ENCODE measurements around the gene ELFN1.

The ELFN1 gene

DNA sequence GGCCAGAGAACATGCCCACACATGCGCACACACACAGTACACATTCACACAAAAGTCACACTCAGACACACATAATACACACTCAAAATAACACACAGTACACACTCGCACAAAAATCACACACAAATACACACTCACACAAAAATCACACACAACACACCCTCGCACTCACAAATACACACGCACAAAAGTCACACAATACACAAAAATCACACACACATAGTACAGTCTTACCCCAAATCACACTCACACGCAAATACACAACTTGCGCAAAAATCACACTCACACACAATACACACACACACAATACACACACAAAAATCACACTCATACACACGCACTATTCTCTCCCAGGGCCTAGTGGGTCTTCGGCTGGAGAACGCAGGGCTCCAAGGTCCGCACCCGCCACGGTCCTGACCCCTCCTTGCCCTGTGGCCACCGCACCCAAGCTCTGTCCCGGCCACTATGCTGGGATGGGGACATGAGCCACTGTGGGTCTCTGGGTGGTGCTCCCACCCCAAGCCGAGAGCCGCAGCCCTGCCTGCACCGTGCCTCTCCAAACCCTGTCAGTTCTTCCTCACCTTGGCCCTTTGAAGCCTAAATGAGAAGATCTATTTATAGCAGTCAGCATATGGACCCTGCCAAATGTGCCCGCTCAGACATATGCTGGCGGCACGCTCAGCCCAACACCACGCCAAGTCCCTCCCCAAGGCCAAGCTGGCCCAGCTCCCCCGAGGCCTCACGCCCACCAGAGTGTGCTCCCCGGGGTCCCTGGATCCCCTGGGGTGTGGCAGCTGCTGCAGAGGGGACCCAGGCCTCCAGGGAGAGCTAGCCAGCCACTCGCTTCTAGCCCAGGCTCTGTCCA, 55.9 kb downstream of the ELFN1 start:
- DNase-seq (ENCODE audit: low spot score) = no peak

- no peak for DNase-seq (ENCODE audit: low spot score)
Measured at GRCh38 chr7:1727079-1727478, 57.0 kb downstream of the ELFN1 start.

- DNase-seq (ENCODE audit: low spot score) = no peak
Measured at GRCh38 chr7:1727812-1728570, 57.9 kb downstream of the ELFN1 start.

- DNase-seq (ENCODE audit: low spot score) = no peak
Measured at GRCh38 chr7:1729183-1729582, 59.1 kb downstream of the ELFN1 start.

GRCh38 chr7:1729773-1730172, 59.7 kb downstream of the ELFN1 start:
- no peak for DNase-seq (ENCODE audit: low spot score)

DNA sequence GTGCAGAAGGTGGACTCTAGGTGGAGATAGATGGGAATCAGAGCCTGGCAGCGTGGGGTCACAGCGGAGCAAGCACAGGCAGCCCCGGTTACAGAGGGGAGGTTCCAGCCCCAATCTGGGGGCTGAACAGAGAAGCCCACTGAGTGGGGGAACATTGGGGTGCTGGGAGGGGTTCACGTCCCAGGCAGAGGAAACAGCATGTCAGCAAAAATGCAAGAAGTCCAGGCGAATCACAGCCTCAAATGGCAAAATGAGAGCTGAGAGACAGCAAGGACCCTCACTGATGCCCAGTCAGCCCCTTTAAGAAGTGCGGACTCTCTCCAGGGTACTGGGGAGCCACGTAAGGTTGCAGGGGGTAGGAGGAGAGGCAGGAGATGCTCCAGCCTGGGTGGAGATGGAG, 62.0 kb downstream of the ELFN1 start:
- DNase-seq (ENCODE audit: low spot score) = no peak

DNA sequence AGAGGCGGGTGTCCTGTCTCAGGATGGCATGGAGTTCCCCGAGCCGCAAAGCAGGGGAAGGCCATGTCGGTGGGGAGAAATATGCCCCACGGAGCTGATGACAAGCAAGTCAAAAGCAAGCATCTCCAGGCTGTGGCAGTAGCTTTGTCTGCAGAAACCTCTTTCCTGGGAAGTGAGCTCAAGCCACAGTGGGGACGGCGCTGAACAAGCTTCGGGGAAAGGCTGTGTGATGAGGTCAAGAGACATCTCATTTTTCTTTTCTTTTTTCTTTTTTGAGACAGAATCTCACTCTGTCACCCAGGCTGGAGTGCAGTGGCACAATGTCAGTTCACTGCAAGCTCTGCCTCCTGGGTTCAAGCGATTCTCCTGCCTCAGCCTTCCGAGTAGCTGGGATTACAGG, 62.6 kb downstream of the ELFN1 start:
- DNase-seq (ENCODE audit: low spot score) = no peak

GRCh38 chr7:1733206-1733907, 63.3 kb downstream of the ELFN1 start:
- DNase-seq (ENCODE audit: low spot score) = peak; percentile 43

- DNase-seq (ENCODE audit: low spot score) = no peak
Measured at GRCh38 chr7:1733908-1734730, 64.0 kb downstream of the ELFN1 start.

- no peak for DNase-seq (ENCODE audit: low spot score)
Measured at GRCh38 chr7:1735262-1735661, 65.2 kb downstream of the ELFN1 start.

DNA sequence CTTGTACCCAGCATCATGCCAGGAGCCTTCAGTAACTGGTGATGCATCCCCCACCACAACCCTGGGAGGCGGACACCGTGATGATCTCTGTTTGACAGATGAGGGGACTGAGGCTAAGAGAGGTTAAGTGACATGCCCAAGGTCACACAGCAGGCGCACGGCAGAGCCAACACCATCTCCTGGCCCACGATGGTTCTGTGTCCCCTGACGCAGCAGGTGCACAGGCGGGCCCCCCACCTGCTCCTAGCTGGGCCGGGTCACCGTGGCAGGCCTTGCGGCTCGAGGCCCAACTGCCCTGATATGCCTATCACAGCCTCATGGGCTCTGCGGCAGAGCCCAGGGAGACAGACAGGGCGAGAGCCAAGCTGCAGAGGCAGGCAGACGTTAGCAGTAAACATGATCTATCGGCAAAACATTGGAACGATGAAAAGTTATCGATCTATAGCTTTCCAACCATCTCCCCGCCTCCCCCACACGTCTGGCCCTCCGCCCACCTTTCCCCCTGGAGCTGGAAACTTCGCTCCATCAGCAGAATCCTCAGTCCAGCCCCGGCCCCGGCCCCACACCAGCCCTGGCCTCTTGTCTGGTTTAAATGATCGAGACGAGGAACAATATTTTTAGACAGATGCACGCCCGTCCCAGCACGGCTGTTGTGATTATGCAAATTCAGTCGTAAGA, 65.9 kb downstream of the ELFN1 start:
- DNase-seq (ENCODE audit: low spot score) = no peak

- DNase-seq (ENCODE audit: low spot score) = no peak
Measured at GRCh38 chr7:1736484-1736817, 66.4 kb downstream of the ELFN1 start.

DNA sequence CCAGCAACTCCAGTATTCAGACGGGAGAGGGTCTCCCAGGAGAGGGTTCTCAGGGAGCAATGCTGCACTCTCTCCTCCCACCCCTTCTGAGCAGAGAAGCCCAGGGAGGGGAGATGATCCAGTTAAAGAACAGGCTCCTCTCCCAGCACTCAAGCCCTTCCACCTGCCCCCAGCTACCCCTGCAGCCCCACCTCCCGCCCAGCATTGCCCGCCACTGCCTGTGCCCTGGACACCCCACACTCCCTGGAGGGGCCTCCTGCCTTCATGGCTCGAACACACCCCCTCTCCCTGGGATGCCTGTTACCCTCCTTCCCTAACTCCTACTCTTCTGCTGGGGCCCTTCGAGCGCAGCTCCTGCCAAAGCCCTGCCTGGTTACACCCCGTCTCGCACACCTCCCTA, 66.8 kb downstream of the ELFN1 start:
- no peak for DNase-seq (ENCODE audit: low spot score)

DNA sequence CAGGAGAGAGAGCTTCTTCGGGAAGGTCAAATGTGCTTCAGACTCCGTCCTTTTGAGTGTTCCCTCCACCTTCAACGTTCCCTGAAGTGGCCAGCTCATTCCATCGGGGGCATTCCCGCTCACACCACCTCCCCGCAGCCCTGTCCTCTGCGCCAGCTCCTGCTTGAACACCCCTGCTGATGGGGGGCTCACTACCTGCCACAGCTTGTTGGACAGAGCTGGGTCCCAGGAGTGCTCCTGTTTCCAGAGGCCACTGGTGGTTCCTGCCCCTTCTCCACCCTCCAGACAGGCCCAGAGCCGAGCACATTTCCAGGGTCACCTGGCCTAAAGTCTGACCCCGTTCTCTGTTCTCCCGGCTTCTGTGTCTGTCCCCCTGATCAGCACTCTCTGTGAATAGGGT, 67.4 kb downstream of the ELFN1 start:
- no peak for DNase-seq (ENCODE audit: low spot score)

- DNase-seq (ENCODE audit: low spot score) = no peak
Measured at GRCh38 chr7:1737956-1738355, 67.9 kb downstream of the ELFN1 start.

- no peak for DNase-seq (ENCODE audit: low spot score)
Measured at GRCh38 chr7:1738511-1738910, 68.4 kb downstream of the ELFN1 start.

- no peak for DNase-seq (ENCODE audit: low spot score)
Measured at GRCh38 chr7:1738956-1739355, 68.9 kb downstream of the ELFN1 start.

DNA sequence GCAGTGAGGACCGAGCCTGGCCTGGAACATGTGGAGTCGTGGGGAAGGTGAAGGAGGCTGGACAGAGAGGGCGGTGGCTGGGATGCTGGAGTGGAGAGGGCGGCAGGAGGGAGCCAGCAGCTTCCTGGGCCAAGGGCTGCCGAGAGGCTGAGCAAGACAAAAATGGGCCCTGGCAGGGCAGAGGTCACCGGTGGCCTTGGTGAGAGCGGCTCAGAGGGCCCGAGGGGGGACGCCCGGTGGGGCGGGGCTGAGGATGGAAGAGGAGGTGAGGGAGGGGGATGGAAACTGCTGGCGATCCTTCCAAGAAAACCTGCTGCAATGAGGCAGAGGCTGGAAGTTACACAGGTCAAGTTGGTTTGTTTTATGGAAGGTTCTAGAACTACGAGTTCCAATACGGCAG, 69.5 kb downstream of the ELFN1 start:
- no peak for DNase-seq (ENCODE audit: low spot score)

GRCh38 chr7:1740214-1740613, 70.1 kb downstream of the ELFN1 start:
- no peak for DNase-seq (ENCODE audit: low spot score)

GRCh38 chr7:1741246-1741645, 71.2 kb downstream of the ELFN1 start:
- no peak for DNase-seq (ENCODE audit: low spot score)

- peak; percentile 91 for DNase-seq (ENCODE audit: low spot score)
Measured at GRCh38 chr7:1741751-1742554, 71.9 kb downstream of the ELFN1 start.
